ENCODE measurements around the gene WWC2.

Gene WWC2

DNA sequence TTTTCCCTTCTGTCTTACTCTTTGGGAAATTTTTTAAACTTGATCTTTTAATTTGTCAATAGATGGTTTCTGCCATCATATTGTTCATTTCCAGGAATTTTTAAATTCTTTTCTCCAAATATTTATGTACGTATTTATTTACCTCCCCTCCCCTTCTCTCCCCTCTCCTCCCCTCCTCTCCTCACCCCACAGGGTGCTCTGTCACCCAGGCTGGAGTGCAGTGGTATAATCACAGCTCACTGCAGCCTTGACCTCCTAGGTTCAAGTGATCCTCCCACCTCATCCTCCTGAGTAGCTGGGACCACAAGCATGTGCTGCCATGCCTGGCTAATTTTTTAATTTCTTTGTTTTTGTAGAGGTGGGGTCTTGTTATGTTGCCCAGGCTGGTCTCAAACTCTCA, 73.8 kb downstream of the WWC2 start:
- peaks cover 0 to 56% (median 24%) of the 10 kb centered on the region in 4 donors for H3K4me1 ChIP-seq
- intact Hi-C loops (cut with DNase I; ENCODE audit: low total_unique reads): no loop called here
- no peak for TF ChIP-seq CTCF (IDR thresholded peaks at IDR 0.05)
- DNase-seq: no peak
- no peak overlapping the region for H3K27ac ChIP-seq
- H3K36me3 ChIP-seq: no peaks in the 10 kb centered on the region
- H3K27me3 ChIP-seq: no peaks in the 10 kb centered on the region
- no peaks in the 10 kb centered on the region for H3K9me3 ChIP-seq
- H3K4me3 ChIP-seq: no peak overlapping the region

DNA sequence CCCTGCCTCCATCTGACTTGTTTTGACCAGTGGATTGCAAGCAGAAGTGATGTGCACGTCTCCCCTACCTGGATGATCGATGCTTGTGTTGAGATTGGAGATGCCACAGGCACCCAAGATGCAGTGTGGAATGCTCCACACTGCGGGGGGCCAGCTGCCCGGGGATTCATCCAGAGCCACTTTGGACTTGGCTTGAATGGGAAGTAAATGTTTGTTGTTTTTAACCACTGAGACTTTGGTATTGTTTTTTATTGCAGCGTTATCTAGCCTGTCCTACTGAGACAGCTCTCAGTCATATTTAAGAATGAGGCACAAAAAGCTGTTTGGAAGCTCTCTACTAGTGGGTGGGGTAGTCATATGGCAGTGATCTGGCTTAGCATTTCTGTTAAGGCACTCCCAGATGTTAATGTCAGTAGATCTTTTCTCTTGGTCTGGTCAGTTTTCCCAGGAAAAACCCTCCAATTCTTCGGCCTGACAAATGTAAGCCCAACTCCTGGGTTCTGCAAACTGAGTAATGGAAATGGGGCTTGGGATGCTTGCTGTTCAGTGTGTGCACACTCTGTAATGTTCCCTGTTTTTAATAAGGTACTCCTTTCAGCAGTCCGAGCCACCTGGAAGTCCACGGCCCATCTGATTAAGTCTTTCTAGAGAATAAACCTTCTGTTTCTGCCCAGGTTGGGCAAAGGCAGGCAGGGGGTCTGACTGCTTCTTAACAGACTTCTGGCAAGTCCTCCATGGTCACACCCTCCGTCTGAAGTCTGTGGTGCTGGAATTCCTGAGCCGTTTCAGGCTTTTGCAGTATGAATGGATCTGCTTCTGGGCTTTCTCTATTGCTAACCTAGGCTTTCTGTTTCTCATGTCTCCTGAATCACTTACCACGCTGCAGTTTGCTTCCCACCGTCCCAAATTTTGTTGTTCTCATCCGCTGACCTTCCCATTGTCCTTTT, 74.8 kb downstream of the WWC2 start:
- peaks cover 0 to 57% (median 24%) of the 10 kb centered on the region in 4 donors for H3K4me1 ChIP-seq
- intact Hi-C loops (cut with DNase I; ENCODE audit: low total_unique reads): no loop called here
- no peak overlapping the region for H3K4me3 ChIP-seq
- H3K27ac ChIP-seq: no peak overlapping the region
- no peak for TF ChIP-seq CTCF (IDR thresholded peaks at IDR 0.05)
- H3K27me3 ChIP-seq: no peaks in the 10 kb centered on the region
- H3K36me3 ChIP-seq: no peaks in the 10 kb centered on the region
- H3K9me3 ChIP-seq: no peaks in the 10 kb centered on the region
- DNase-seq: no peak

DNA sequence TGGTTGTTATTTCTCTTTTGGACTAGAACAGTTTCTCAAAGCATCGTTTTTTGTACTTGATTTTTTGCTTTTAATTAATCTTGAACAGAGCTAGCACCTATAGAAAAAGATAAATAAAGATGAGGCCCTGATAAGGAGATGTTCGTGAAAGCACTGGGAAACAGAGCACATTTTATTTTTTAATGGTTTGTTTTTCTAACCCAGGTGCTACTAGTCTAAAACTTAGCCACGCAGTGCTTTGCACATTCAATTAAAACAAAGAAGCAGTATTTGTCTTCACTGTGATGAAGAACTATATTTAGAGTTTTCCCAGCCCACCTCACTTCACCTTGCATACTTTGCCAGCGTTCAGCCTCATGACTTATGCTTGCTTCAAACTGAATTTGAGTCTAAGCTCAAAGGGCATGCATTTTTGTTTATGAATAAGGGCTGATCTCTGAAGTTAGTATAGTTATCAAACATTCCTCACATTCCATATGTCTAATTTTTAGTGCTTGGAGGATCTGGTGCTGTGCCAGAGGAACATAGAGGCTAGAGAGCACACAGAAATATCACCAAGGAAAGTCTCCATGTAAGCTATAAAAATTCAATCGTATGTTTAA, 76.7 kb downstream of the WWC2 start:
- no peak for TF ChIP-seq CTCF (IDR thresholded peaks at IDR 0.05)
- intact Hi-C loops (cut with DNase I; ENCODE audit: low total_unique reads): no loop called here
- Histone ChIP-seq H3K4me1 (peaks cover 0 to 49% (median 21%) of the 10 kb centered on the region in 4 donors), H3K27ac (no peak overlapping the region), H3K9me3 (no peaks in the 10 kb centered on the region), H3K27me3 (no peaks in the 10 kb centered on the region), H3K4me3 (no peak overlapping the region), H3K36me3 (no peaks in the 10 kb centered on the region)
- DNase-seq: no peak

DNA sequence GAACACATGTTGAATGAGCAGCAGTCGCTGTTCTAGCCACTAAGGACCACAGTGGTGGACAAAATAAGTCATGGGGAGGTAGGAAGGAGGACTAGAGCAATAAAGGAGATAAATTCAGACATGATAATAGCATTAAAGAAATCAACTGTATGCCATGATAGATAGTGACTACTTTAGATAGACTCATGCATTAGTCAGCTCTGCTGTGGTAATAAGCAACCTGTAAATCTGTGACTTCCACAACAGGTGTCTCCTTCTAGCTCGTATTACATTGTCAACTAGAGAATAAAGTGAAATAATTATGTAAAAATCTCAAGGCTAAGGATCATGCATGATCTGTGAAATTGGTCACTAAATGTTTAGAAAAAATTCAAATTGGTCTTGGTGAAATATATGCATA, 77.9 kb downstream of the WWC2 start:
- H3K4me1 ChIP-seq: peaks cover 0 to 44% (median 21%) of the 10 kb centered on the region in 4 donors
- DNase-seq: no peak
- no peaks in the 10 kb centered on the region for H3K36me3 ChIP-seq
- no peaks in the 10 kb centered on the region for H3K9me3 ChIP-seq
- H3K27ac ChIP-seq: no peak overlapping the region
- intact Hi-C loops (cut with DNase I; ENCODE audit: low total_unique reads): no loop called here
- TF ChIP-seq CTCF (IDR thresholded peaks at IDR 0.05): no peak
- H3K27me3 ChIP-seq: no peaks in the 10 kb centered on the region
- no peak overlapping the region for H3K4me3 ChIP-seq

- H3K9me3 ChIP-seq: no peaks in the 10 kb centered on the region
- H3K4me1 ChIP-seq: peaks cover 0 to 40% (median 18%) of the 10 kb centered on the region in 4 donors
- H3K4me3 ChIP-seq: no peak overlapping the region
- intact Hi-C loops (cut with DNase I; ENCODE audit: low total_unique reads): no loop called here
- no peak for DNase-seq
- no peak overlapping the region for H3K27ac ChIP-seq
- H3K36me3 ChIP-seq: no peaks in the 10 kb centered on the region
- no peaks in the 10 kb centered on the region for H3K27me3 ChIP-seq
- no peak for TF ChIP-seq CTCF (IDR thresholded peaks at IDR 0.05)
These were observed 79.1 kb downstream of the WWC2 start for GRCh38 chr4:183178201-183178600.
